GM19193 (cell line): ENCODE data around the gene SNAI3.
A peak's percentile ranks its signal among the peaks of the same experiment; 100 is the strongest.

ENCODE experiments used
- POLR2A ChIP-seq: IDR thresholded peaks from 4 replicates; pipeline ENCODE4 v1.6.1; 2011; ENCODE audit not compliant: insufficient read depth, insufficient read length; ENCODE audit errors: extremely low read depth

Gene SNAI3

DNA sequence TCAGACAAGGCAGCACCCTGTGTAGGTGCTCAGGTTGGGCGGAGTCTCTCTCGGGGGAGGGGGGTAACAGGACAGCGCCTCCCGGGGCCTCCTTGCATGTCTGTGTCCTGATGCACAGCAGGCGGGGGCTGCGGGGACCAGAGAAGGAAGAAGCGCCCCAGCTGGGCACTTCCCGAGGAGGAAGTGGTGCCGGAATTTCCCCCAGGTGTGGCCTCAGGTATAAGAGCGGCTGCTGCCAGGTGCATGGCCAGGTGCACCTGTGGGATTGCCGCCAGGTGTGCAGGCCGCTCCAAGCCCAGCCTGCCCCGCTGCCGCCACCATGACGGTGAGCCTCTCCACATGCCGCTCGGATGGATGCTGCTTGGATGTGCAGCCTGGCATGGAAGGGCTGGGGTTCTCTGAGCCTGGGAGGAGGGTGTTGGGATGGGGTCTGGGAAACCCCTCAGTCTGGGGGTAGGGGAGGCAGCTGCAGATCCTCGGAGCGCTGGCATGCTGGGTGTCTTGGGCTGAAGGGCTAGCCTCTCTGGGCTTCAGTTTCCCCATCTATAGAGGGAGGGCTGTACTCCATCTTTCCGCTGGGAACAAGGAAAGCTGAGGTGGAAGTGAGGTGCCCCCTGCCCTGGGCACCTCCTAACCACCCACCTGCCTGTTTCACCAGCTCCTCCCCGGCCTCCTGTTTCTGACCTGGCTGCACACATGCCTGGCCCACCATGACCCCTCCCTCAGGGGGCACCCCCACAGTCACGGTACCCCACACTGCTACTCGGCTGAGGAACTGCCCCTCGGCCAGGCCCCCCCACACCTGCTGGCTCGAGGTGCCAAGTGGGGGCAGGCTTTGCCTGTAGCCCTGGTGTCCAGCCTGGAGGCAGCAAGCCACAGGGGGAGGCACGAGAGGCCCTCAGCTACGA lies 47.7 kb downstream of the SNAI3 start, which contains the start of gene IL17C:
TSS of gene IL17C (plus strand) at position 250 of the 908 bp plus-strand sequence. CDS start at position 320, 70 bp downstream.
- TF ChIP-seq POLR2A = no peak

DNA sequence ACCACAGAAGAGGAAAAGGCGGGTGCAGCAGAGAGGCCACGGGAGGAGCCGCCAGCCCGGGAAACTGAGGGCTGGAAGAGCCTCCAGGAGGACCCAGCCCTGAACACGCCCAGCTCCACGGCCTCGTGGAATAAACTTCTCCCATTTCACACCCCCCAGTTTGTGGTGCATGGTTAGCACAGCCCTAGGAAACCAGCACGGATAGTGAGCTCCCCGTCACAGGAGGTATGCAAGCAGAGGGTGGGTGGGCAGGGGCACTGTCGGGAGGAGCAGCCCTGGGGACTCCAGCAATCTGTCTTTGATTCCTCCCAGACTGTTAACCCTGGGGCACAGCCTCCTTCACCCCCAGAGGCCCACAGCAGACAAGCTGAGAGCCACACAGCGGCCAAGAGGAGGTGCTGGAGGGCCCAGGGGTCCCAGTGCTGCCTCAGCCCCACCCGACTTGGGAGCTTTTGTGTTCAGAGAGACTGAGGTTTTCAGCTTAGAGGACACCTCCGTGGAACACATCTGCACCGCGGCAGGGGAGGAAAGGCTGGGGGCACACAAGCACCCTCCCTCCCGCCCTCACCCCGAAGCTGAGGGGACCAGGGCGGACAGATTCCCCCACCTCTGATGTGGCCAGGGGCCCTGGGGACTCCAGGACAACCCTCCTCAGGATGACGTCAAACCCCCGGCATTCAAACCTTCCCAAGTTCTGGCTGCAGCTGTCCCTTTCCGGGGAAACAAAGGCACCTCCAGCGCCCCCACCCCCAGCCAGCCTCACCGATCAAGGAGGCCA lies 49.6 kb downstream of the SNAI3 start:
- TF ChIP-seq POLR2A = no peak

- TF ChIP-seq POLR2A = no peak
Measured at GRCh38 chr16:88635671-88636319, 50.5 kb downstream of the SNAI3 start.

DNA sequence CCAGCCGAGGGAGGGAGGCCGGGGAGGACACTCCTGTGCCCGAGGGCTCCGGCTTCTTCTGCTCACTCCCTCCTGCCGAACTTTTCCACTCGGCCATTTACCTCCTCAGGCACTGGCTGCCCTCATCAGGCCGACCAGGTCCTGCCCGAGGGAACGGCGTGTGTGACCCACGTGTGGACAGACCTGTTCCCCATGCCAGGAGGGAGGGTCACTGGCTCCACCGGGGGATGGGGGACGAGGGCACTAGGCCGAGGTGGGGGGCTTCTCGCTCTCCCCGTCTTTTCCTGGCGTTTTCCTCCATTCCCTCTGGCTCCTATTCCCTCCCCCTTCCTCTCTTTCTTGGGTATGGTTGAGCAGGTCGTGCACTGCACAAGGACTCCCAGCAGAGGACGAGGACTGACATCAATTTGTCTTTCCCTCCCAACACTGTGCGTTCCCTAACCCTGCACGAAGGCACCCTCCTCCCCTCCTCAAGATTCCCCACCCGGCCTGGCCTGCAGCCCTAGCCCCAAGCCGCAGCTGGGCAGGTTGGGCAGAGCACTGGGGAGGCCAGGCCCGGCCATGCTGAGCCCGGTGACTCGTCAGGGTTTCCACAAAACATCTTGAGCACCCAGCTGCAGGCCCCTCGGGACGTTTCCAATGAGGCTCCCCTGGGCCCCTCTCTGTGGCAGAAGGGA lies 51.2 kb downstream of the SNAI3 start:
- TF ChIP-seq POLR2A = no peak

DNA sequence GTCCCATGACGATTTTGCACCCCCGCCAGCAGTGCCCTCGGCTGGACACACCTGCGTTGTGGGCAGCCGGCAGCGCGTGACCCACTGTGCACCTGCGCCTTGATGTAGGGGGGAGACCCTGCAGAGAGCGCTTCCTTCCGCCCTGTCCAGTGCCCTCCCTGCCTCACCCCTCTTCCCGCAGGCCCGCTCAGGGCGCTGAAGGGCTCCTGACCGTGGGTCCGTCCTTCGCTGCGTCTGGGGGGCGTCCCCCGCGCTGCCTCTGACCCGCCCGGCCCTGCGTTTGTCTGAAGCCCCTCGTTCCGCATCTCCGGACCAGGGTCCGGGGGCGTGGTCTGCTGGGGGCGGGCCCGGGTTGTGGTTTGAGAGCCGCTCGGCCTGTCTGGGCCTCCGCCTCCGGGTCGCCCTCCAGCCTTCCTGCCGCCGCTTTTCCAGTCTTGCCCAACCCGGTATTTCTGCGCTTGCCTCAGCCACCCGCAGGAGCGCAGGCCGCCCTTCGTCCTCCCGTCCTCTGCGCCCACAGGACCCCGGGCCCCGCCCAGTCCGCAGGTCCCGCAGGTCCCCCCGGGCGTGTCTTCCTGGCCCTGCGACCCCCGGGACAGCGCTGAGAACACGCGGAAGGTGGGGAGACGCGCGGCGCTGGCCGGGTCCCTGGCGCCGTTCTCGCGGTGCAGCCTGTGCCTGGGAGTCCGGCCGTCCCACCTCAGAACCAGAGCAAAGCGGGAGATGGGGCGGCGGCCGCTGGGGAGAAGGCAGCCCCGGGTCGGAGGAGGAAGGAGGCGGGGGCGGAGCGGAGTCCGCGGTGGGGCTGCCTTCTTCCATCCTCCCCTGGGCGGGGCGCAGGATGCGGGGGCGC lies 51.9 kb downstream of the SNAI3 start:
- peak; percentile 44 for TF ChIP-seq POLR2A

GRCh38 chr16:88633684-88634140 lies 52.6 kb downstream of the SNAI3 start:
- no peak for TF ChIP-seq POLR2A

- no peak for TF ChIP-seq POLR2A
Measured at GRCh38 chr16:88632587-88632930, 53.7 kb downstream of the SNAI3 start.

DNA sequence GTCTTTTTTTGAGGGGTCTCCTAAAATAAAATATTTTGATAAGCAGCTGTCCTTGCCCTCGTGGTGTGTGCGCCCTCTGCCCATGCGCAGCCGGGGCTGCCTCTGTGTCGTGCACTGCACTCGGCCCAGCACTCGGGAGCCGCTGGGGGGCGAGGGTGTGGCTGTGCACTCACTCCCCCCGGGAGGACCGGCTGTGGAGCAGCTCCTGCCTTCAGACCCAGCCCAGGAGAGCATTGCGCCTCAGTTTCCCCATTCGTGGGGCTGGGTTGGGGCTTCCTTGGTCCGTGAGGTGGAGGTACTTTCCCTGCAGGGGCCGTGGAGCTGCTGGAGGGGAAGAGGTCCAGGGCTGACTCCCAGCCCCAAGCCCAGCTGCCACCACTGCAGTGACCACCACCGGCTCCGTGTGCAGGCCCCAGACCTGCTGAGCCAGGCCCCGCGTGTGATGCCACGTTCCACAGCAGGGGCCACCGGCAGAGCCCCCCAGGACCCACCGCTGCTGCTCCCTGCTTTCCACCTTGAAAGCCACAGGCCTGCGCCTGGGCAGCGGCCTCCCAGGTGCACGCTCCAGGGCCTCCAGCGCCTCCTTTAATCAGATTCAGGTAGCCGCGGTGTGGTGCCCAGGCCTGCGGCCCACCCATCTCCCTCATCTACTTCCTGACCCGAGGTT lies 54.3 kb downstream of the SNAI3 start:
- TF ChIP-seq POLR2A = no peak

DNA sequence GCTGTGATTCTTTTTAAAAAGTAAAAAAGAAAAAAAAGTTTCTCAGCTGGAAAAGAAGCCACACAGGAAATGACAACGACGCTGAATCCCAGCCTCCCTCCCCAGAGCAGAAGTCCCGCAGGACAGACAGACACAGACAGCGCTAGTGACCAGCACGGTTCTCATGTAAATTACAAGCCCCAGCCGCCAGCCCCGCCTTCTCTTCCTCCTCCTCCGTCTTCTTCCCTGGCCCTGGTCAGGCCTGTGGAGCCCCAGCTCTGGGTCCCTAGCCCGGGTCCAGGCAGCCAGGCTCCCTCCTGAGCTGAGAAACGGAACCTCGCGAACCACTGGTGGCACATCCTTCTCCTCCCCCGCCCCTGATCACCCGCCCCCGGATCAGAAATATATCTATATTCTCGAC lies 54.9 kb downstream of the SNAI3 start:
- no peak for TF ChIP-seq POLR2A

- no peak for TF ChIP-seq POLR2A
Measured at GRCh38 chr16:88630941-88631340, 55.4 kb downstream of the SNAI3 start.

GRCh38 chr16:88630433-88630832 lies 55.9 kb downstream of the SNAI3 start:
- TF ChIP-seq POLR2A = no peak

DNA sequence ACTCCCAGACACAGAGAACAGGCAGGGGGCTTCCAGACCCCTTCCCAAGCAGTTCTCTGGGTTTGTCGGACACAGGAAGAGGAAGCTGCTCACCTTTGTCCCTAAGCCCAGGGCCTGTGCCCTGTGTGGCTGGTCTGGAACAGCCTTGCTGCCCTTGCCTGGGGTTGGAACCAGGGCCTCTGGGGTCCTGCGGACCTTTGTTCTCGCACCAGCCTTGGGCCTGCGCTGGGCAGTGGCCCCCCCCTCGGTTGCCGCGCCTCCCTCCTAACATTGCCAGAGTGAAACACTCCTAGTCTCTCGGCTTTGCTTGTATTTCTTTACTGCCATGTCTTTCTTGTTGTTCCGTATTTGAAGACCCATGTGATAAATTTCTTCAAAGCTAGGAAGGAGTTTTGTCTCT lies 56.5 kb downstream of the SNAI3 start:
- no peak for TF ChIP-seq POLR2A

- no peak for TF ChIP-seq POLR2A
Measured at GRCh38 chr16:88628512-88628974, 57.8 kb downstream of the SNAI3 start.
